Esophagus muscularis mucosa (tissue), 4 donors: ENCODE measurements around the gene LGR4.

Experiments used
- EP300 ChIP-seq: sonication (generic); formaldehyde crosslinking; IDR thresholded peaks from one replicate; pipeline ENCODE4 v1.6.1; 2017; ENCODE audit warnings: antibody characterized with exemption
- POLR2A ChIP-seq: fragments of 450-650 bp; IDR thresholded peaks from one replicate; pipeline ENCODE4 v1.6.1; 2017; ENCODE audit warnings: antibody characterized with exemption, moderate library complexity, mild to moderate bottlenecking, low read depth
- POLR2AphosphoS5 ChIP-seq, 2 donors: sonication (generic); formaldehyde crosslinking; IDR thresholded peaks; one replicate each; pipeline ENCODE4 v1.6.1; 2017; ENCODE audit warnings: antibody characterized with exemption in 2 of 2
- TF ChIP-seq, protein P1 (sequence below), 3 experiments: fragments of 200-600 bp in 2 of 3; fragments of 450-650 bp in 1 of 3; sonication (generic) in 2 of 3; IDR thresholded peaks; one replicate each; pipeline ENCODE4 v1.5.1; 2017 to 2019; ENCODE audit warnings: antibody characterized with exemption in 3 of 3, mild to moderate bottlenecking in 2 of 3, moderate library complexity in 1 of 3

DNA sequence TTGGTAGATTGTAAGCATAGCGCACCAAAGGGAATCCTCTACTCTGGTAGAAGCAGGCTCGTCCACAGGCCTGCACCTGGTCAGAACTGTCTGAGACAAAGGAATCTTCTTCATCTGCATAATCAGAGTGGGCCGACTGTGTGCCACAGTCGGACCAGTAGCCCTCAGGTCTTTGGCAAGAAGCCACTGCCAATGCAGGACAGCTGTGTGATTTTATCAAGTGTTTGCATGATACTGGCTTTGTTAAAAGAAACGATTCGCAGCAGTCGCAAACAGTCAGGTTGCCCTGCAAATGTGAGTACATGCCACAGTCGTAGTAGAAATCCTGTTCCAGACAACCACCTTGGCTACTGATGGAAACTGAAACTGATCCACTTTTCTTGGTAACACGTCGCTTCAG is 104.7 kb downstream of the LGR4 start:
- TF ChIP-seq, protein P1, sequence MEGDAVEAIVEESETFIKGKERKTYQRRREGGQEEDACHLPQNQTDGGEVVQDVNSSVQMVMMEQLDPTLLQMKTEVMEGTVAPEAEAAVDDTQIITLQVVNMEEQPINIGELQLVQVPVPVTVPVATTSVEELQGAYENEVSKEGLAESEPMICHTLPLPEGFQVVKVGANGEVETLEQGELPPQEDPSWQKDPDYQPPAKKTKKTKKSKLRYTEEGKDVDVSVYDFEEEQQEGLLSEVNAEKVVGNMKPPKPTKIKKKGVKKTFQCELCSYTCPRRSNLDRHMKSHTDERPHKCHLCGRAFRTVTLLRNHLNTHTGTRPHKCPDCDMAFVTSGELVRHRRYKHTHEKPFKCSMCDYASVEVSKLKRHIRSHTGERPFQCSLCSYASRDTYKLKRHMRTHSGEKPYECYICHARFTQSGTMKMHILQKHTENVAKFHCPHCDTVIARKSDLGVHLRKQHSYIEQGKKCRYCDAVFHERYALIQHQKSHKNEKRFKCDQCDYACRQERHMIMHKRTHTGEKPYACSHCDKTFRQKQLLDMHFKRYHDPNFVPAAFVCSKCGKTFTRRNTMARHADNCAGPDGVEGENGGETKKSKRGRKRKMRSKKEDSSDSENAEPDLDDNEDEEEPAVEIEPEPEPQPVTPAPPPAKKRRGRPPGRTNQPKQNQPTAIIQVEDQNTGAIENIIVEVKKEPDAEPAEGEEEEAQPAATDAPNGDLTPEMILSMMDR (IDR thresholded peaks at IDR 0.05), result no peak
- TF ChIP-seq POLR2AphosphoS5 (IDR thresholded peaks at IDR 0.05) (no peak), POLR2A (no peak), EP300 (no peak)
